ENCODE measurements around the gene WDR62.

WDR62 gene

GRCh38 chr19:36081894-36082293 lies 27.2 kb downstream of the WDR62 start:
- DNase-seq = no peak

- DNase-seq = no peak
These were observed 28.2 kb downstream of the WDR62 start for GRCh38 chr19:36082916-36083315.

- DNase-seq = no peak
These were observed 29.7 kb downstream of the WDR62 start for GRCh38 chr19:36084231-36085009.

- no peak for DNase-seq
These were observed 31.6 kb downstream of the WDR62 start for GRCh38 chr19:36086326-36086725.

- DNase-seq = no peak
These were observed 35.1 kb downstream of the WDR62 start for GRCh38 chr19:36089847-36090246.

- DNase-seq = no peak
These were observed 36.4 kb downstream of the WDR62 start for GRCh38 chr19:36090910-36091695.

GRCh38 chr19:36092566-36092965 lies 37.9 kb downstream of the WDR62 start:
- no peak for DNase-seq

GRCh38 chr19:36093146-36093662 lies 38.5 kb downstream of the WDR62 start:
- DNase-seq = no peak

GRCh38 chr19:36093687-36094086 lies 39.0 kb downstream of the WDR62 start:
- no peak for DNase-seq

GRCh38 chr19:36097036-36097435 lies 42.3 kb downstream of the WDR62 start:
- no peak for DNase-seq

- DNase-seq = no peak
These were observed 44.6 kb downstream of the WDR62 start for GRCh38 chr19:36099166-36099785.

GRCh38 chr19:36100476-36100875 lies 45.8 kb downstream of the WDR62 start:
- DNase-seq = no peak

- DNase-seq = no peak
These were observed 47.0 kb downstream of the WDR62 start for GRCh38 chr19:36101550-36102327.

- no peak for DNase-seq
These were observed 48.4 kb downstream of the WDR62 start for GRCh38 chr19:36103040-36103626.

- no peak for DNase-seq
These were observed 49.3 kb downstream of the WDR62 start for GRCh38 chr19:36103842-36104552.

GRCh38 chr19:36106441-36106840 lies 51.7 kb downstream of the WDR62 start:
- no peak for DNase-seq

GRCh38 chr19:36106991-36107390 lies 52.3 kb downstream of the WDR62 start:
- DNase-seq = no peak

- DNase-seq = no peak
These were observed 54.0 kb downstream of the WDR62 start for GRCh38 chr19:36108684-36109083.

GRCh38 chr19:36110487-36111199 lies 55.9 kb downstream of the WDR62 start, which contains the start of gene OVOL3:
Gene OVOL3, plus strand, starts transcription at chr19:36111143. Its CDS starts 60 bp downstream, at chr19:36111203.
- no peak for DNase-seq

- DNase-seq = no peak
These were observed 56.5 kb downstream of the WDR62 start for GRCh38 chr19:36111200-36111539.

GRCh38 chr19:36112678-36113077 lies 58.0 kb downstream of the WDR62 start:
- no peak for DNase-seq

Measured in left hindlimb (tissue), 1 donor.